Measurements from ENCODE around the gene CDK17. TPM values are rescaled to one million over a fixed set of nuclear protein-coding genes. Genes with fewer than 3 reads are reported as not detected.

CDK17 gene
- total and polyA plus RNA-seq, 9 donors = 13.8 to 59.2 (median 30.9) TPM

- Histone ChIP-seq H3K4me3 (no peak overlapping the region), H3K36me3 (no peaks in the 10 kb centered on the region), H3K9me3 (no peaks in the 10 kb centered on the region), H3K4me1 (ENCODE audit: insufficient read depth) (no peaks in the 10 kb centered on the region), H3K27ac (peak overlapping the region in 1 of 2 donors; percentile 96), H3K27me3 (no peaks in the 10 kb centered on the region)
- intact Hi-C loops (cut with DNase I) = loop anchor here in 2 of 4 donors (10.0 kb wide), 2 partner anchors 177 to 187 kb away; no protein-coding TSS in a partner anchor
- no peak for DNase-seq
- TF ChIP-seq EP300 (IDR thresholded peaks at IDR 0.05) (no peak), CTCF (IDR thresholded peaks at IDR 0.05) (no peak), POLR2A (IDR thresholded peaks at IDR 0.05) (no peak)
- WGBS, 3 donors = 74 to 83% (median 77%) methylated on average over 6 of the region's 6 CpGs
These were observed 1.8 kb upstream of the CDK17 start for GRCh38 chr12:96402061-96402460.

GRCh38 chr12:96401076-96401871, 1.0 kb upstream of the CDK17 start:
- Histone ChIP-seq H3K9me3 (no peaks in the 10 kb centered on the region), H3K4me1 (ENCODE audit: insufficient read depth) (no peaks in the 10 kb centered on the region), H3K27me3 (no peaks in the 10 kb centered on the region), H3K27ac (peak overlapping the region; percentile 49 to 96), H3K4me3 (peak overlapping the region; percentile 94), H3K36me3 (no peaks in the 10 kb centered on the region)
- intact Hi-C loops (cut with DNase I) = loop anchor here in 2 of 4 donors (10.0 kb wide), 2 partner anchors 176 to 186 kb away; no protein-coding TSS in a partner anchor
- no peak for TF ChIP-seq POLR2A (IDR thresholded peaks at IDR 0.05)
- TF ChIP-seq CTCF (IDR thresholded peaks at IDR 0.05) = peak in 1 of 3 donors; percentile 59
- WGBS, 3 donors = 2 to 5% (median 3%) methylated on average over 18 of the region's 18 CpGs
- DNase-seq = peak in 3 of 5 donors; percentile 31 to 45 (median 36)

GRCh38 chr12:96400631-96401075, 414 bp upstream of the CDK17 start:
- DNase-seq = no peak

More at GRCh38 chr12:96400631-96401075, 414 bp upstream of the CDK17 start:
- intact Hi-C loops (cut with DNase I) = loop anchor here in 2 of 4 donors (10.0 kb wide), 2 partner anchors 176 to 186 kb away; no protein-coding TSS in a partner anchor
- H3K4me3 ChIP-seq = peak overlapping the region; percentile 94
- H3K27ac ChIP-seq = peak overlapping the region; percentile 49 to 96
- H3K36me3 ChIP-seq = no peaks in the 10 kb centered on the region
- 0 to 1% (median 1%) methylated on average over 9 to 20 of the region's 20 CpGs for WGBS, 3 donors
- no peak for TF ChIP-seq CTCF (IDR thresholded peaks at IDR 0.05)
- no peak for TF ChIP-seq EP300 (IDR thresholded peaks at IDR 0.05)
- TF ChIP-seq POLR2A (IDR thresholded peaks at IDR 0.05) = no peak
- H3K4me1 ChIP-seq (ENCODE audit: insufficient read depth) = no peaks in the 10 kb centered on the region
- H3K27me3 ChIP-seq = no peaks in the 10 kb centered on the region
- no peaks in the 10 kb centered on the region for H3K9me3 ChIP-seq
